GM21423 (cell line): ENCODE measurements around the gene CDKN2B-AS1.
"Not testable (repeated sequence)": the region's sequence is repeated elsewhere in the genome, so short reads cannot be mapped to it uniquely, and the experiment has no call there.

Experiments
- ATAC-seq: cut with Tn5 transposase; IDR thresholded peaks from one replicate; pipeline ENCODE4 v1.9.1; 2021; ENCODE audit warnings: mild to moderate bottlenecking, moderate library complexity; ENCODE audit not compliant: unreplicated experiment

Gene CDKN2B-AS1

DNA sequence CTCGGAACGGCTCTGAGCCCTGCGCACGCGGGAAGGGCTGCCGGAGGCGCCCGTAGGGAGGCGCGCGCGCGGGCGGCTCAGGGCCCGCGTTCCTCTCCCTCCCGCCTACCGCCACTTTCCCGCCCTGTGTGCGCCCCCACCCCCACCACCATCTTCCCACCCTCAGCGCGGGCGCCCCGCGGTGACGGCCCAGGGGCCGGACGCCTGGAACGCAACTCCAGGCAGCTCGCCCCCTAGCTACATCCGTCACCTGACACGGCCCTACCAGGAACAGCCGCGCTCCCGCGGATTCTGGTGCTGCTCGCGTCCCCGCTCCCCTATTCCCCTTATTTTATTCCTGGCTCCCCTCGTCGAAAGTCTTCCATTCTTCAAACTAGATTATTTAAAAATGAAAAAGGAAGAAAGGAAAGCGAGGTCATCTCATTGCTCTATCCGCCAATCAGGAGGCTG lies at the start of gene CDKN2B-AS1:
TSS of gene CDKN2B-AS1 (plus strand) at position 236 of the 450 bp plus-strand sequence.
- ATAC-seq, result peak; percentile 43

DNA sequence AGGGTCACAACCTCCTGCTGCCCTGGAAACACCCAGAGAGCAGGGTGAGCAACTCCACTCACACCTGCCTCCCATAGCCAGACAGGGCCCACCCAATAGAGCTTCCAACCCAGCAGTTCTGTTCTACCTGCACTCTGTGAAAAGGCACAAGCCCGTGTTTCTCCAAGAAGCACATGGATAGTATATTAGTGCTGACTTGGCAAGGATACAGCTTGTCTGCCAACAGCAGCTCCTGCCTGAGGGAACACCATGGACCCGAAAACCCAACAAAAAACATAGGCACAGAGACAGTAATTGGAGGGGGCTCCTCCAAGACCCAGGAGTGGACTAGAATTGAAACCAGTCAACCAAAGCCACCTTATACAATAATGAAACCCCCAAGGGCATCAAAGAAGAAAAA lies 49.0 kb upstream of the CDKN2B-AS1 start:
- ATAC-seq, result no peak

DNA sequence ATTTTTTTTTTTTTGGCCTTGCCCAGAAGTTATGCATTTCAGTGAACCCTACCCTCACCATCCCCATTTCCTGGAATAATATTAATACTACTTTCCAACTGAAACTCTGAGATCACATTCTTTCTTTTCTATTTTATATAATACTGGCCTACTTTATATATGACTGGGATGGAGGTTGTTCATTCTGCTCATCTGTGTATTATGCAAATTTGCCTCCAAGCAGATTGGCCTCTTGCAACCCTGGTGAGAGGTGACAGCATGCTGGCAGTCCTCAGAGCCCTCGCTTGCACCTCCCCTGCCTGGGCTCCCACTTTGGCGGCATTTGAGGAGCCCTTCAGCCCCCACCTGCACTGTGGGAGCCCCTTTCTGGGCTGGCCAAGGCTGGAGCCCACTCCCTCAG lies 35.8 kb upstream of the CDKN2B-AS1 start:
- ATAC-seq, result no peak

DNA sequence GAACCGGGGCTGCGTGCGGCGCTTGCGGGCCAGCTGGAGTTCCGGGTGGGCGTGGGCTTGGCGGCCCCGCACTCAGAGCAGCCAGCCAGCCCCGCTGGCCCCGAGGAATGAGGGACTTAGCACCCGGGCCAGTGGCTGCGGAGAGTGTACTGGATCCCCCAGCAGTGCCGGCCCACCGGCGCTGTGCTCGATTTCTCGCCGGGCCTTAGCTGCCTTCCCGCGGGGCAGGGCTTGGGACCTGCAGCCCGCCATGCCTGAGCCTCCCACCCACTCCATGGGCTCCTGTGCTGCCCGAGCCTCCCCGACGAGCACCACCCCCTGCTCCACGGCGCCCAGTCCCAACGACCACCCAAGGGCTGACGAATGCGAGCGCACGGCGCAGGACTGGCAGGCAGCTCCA lies 35.3 kb upstream of the CDKN2B-AS1 start:
- not testable (repeated sequence) for ATAC-seq

DNA sequence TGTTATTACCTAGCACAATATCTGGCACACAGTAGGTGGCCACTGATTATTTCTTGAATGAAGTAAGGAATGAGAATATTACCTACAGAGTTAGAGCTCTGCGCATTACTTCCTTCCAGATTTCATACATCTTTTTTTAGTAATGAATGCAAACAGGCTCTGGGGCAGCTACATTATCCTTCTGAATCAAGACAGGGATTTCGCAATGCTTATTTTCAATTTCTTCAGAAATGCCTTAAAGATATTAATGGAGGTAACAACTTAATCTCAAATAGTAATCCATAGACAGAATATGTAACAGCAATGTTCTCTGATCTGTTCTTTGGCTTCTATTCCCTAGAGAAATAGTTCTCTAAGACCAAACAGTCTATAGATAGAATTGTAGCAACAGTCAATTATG lies 33.0 kb upstream of the CDKN2B-AS1 start:
- no peak for ATAC-seq

DNA sequence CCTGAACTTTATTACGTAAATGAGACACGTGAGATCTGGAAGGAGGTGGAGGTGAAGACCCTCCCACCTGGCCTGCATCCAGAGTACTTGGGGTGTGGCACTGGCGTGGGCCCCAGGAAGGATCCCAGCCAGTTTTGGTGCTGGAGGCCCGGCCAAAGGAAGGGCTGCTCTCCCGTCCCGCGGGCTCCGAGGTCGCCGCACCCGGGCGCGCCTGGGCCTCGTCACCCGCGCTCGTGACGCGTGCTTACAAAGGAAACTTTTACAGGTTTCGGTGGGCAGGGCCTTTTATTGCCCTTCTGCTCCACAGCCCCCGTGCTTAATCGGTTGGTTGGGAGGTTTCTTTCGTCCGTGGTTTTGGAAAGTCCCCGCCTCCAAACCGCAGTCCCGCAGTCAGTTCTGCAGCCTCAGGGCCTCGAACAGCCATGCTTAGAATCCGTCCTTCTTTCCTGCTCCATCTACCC lies 29.6 kb upstream of the CDKN2B-AS1 start:
- ATAC-seq, result peak; percentile 46

DNA sequence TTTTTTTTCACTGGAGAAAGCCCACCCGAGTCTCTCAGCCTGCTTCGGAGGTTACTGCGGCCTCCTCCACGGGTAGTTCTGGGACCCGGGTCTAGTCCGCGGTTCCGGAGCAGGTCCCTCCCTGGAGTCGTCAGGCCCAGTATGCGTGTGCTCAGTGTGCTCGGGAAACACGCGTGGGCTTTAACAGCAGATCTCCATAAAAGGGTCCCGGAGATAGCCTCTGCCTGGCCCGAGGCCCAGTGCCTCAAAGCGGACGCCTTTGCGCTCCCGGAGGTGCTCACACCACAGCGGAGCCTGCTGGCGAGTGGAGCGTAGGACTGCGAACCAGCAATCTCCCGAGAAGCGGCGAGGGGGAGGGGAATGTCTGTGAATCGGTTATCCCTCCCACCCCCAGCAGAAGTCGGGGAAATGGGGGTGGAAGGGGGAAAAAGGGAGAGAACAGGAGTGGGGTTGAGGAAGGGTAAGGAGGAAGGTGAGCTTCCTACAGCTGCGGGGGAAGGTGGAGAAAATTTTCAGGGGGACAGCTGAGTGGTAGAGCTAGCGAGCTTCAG lies 29.1 kb upstream of the CDKN2B-AS1 start:
- ATAC-seq, result peak; percentile 81

DNA sequence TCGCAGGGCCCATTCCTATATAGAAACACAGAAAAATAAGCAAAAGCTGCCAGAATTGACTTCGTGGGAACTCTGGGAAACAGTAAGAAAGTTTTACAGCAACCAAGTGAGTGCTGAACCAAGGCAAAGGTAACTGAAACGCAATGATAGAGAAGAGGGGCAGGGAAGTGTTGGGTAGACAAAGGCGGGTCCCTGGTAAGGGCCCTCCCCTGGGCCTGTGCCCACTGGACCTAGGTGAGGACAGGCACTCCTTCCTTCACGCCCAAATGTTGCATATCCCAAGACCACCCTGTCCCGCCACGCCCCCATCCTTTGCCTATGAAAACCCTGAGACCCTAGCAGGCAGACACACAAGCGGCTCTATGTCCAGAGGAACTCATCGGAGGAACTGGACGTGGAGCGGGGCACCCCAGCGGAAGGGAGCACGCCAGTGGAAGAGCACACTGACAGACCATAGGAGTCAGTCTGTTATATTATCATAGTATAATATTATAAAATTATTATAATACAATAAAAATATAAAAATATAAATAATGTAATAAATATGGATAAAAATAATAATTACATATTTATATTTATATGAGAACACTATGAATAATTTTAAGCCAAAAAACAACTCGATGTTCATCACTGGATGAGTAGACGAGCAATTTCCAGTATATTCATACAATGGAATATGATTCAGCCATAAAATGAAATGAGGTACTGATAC lies 28.3 kb upstream of the CDKN2B-AS1 start:
- no peak for ATAC-seq

DNA sequence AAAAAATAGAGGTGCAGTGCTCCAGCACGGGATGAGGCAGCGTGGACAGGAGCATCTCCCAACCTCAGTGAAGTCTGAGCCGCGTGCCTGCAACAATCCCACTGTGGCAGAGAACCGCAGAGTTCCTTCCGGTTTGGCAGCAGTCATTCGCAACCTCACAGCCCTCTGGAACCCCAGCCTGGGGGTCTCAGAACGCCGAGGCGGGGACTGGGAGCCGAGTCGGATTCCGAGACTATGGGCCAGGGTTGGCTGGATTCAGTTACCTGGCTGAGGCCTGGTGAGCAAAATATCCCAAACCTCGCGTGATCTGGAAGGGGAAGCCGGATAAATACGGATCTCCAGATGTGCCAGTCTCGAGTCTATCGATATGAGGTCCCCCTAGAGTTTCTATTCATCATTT lies 27.4 kb upstream of the CDKN2B-AS1 start:
- ATAC-seq, result no peak

DNA sequence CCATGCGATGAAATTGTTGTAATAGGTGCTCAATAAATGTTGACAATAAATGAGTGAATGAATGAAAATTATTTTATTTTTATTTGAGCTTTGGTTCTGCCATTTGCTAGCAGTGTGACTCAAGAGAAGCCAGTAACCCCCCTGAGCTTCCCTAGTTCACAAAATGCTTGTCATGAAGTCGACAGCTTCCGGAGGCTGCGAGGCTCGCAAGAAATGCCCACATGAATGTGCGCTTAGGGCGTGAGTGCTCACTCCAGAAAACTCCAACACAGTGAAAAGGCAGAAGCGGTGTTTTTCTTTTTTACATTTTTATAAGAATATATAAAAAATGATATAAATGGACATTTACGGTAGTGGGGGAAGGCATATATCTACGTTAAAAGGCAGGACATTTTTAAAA lies 26.9 kb upstream of the CDKN2B-AS1 start:
- no peak for ATAC-seq

DNA sequence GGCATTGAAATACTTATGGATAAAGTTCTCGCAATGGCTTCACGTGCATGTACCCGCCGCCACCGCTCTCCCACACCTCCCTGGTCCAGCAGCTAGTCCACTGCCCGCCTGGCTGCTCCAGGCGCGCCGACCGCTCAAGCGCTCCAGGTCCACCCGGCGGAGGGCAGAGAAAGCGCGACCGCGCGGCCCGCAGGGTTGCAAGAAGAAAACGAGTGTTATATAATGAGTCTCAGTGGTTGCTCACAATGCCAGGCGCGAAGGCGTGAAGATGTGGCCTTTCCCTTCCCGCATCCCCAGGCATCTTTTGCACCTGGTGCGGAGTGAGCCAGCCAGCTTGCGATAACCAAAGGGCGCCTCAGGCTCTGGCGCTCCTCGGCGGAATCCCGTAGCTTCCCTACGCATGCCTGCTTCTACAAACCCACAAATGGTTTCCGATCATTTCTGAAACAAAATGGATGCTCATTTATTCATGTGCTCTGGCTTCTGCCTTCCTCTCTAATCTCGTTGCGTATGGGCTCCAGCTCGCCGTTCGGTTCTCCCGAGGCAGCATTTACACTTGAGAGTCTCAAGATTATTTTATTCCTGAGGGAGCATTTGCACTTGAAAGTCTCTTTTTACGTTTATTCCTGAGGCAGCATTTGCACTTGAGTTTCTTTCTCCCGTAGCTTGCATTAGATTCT lies 26.1 kb upstream of the CDKN2B-AS1 start:
- no peak for ATAC-seq

DNA sequence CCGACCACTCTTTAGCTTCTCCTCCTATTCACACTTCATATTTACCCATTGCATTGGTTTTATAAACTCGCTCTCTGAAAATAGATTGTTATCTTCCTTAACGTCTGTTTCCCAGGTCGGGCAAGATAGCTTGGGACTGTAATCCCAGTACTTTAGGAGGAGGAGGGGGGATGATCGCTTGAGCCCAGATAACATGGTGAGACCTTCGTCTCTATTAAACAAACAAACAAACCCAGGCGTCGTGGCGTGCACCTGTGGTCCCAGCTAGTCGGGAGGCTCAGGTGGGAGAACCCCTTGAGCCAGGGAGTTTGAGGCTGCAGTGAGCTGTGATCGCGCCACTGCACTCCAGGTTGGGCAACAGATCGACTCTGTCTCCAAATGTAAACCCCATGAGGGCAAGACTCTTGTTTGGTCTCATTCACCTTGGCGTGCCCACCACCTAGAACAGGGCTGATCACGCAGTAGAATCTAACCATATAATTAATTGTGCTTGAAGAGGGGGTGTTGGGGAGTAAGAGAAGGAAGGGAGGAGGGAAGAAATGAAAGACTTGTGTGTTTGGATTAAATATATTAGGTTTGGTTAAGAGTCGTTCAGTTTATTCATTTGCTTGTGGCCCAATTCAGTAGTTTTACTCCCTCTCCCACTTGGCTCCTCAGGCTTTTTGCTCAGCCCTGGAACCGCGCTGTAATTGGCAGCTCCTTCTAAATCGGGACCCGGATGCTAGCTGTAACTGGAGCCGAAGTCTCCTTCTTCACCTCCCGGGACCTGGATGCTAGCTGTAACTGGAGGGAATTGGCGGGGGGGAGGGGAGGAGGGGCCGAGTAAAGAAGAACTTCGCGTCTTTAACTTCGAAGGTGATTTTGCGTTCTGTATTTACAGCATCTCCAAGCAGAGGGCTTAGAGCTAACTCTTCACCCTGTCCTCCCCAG lies 25.3 kb upstream of the CDKN2B-AS1 start:
- ATAC-seq, result no peak

DNA sequence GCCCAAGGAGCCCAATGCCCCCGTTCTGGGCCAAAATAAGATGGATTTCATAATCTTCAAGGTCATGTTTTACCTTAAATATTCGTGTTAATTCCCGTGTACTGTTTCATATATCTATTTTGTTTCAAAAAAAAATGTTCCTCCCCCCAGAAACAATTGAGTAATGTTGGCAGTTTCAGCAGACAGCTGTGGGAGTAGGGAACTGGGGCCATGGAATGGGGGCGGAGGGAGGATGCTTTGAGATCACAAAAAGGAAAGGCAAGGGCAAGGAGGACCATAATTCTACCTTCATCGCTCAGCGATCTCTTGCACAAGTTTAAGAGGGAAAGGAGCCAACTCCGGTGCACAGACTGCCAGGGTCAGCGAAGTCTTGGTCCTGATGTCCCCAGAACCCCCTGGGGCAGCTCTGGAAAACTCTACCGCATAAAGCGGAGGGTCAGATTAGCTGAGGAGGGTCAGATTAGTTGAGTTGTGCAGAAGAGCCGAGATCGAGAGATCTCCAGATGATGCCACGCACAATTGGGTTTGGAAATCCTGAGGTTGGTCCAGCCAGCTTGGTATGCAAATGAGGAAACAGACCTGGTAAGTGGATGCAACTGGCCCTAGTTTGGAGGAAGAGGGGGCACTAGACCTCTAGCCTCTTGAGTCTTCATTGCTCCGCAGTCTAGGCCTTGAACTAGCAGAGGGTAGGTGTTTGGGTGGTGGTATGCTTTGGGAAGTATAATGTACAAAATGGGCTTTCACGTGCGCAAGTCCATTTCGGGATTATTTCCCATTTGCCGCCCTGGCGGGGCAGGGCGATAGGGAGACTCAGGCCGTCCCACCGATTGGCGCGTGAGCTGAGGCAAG lies 24.4 kb upstream of the CDKN2B-AS1 start:
- no peak for ATAC-seq

DNA sequence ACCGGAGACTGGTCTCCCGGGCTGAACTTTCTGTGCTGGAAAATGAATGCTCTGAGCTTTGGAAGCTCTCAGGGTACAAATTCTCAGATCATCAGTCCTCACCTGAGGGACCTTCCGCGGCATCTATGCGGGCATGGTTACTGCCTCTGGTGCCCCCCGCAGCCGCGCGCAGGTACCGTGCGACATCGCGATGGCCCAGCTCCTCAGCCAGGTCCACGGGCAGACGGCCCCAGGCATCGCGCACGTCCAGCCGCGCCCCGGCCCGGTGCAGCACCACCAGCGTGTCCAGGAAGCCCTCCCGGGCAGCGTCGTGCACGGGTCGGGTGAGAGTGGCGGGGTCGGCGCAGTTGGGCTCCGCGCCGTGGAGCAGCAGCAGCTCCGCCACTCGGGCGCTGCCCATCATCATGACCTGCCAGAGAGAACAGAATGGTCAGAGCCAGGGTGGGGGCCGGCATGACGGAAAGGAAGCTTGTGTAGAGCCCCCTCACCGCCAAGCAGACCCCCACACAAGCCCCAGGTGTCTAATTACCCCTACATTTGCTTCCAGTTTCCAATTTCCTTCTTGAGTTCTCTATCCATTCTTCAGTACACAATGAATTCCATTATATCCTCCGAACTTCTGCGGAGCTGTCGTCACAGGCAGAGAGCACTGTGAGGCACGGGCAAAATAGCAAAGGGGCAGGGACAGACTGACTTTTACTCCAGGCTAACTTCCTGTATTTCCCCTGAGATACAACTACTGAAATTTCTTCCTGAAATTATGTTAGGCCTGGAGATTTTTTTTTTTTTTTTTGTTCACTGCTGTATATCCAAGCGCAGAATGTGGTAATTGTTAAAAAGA lies 23.6 kb upstream of the CDKN2B-AS1 start:
- ATAC-seq, result no peak

DNA sequence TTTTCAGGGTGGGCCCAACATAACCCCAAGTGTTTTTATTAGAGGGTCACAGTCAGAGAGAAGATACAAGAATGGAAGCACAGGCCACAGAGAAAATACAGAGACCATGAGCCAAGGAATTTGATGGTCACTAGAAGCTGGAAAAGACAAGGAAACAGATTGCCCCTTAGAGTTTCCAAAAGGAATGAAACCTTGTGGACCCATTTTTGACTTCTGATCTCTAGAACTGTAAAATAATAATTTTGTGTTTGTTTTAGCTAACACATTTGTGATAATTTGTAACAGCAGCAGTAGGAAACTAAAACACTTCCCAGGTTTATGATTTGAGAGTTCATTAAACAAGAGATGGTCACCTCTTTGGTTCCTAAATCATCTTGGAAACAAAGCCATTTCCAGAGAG lies 22.2 kb upstream of the CDKN2B-AS1 start:
- no peak for ATAC-seq

DNA sequence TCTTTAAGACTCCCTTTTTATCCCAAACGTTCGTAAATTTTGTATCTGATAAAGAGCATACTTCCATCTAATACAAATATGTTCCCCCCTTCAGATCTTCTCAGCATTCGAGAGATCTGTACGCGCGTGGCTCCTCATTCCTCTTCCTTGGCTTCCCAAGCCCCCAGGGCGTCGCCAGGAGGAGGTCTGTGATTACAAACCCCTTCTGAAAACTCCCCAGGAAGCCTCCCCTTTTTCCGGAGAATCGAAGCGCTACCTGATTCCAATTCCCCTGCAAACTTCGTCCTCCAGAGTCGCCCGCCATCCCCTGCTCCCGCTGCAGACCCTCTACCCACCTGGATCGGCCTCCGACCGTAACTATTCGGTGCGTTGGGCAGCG lies 20.3 kb upstream of the CDKN2B-AS1 start:
- no peak for ATAC-seq

DNA sequence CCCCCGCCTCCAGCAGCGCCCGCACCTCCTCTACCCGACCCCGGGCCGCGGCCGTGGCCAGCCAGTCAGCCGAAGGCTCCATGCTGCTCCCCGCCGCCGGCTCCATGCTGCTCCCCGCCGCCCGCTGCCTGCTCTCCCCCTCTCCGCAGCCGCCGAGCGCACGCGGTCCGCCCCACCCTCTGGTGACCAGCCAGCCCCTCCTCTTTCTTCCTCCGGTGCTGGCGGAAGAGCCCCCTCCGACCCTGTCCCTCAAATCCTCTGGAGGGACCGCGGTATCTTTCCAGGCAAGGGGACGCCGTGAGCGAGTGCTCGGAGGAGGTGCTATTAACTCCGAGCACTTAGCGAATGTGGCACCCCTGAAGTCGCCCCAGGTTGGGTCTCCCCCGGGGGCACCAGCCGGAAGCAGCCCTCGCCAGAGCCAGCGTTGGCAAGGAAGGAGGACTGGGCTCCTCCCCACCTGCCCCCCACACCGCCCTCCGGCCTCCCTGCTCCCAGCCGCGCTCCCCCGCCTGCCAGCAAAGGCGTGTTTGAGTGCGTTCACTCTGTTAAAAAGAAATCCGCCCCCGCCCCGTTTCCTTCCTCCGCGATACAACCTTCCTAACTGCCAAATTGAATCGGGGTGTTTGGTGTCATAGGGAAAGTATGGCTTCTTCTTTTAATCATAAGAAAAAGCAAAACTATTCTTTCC lies 19.7 kb upstream of the CDKN2B-AS1 start:
- ATAC-seq, result peak; percentile 62

DNA sequence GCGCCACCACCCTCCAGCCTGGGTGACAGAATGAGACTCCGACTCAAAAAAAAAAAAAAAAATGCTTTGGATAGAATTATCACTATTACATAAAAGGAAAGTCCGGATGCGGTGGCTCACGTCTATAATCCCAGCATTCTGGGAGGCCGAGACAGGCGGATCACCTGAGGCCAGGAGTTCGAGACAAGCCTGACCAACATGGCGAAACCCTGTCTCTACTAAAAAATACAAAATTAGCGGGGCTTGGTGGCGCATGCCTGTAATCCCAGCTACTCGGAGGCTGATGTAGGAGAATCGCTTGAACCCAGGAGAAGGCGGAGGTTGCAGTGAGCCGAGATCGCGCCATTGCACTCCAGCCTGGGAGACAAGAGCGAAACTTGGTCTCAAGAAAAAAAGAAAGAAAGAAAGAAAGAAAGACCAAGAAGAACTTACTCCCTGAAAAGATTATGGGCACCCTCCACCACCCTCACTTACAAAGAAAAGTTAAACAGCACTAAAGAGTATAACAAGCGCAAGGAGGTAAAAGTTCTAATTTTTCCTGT lies 18.2 kb upstream of the CDKN2B-AS1 start:
- no peak for ATAC-seq
